ENCODE results near the gene MICAL3. TPM values are rescaled to one million over a fixed set of nuclear protein-coding genes. Genes with fewer than 3 reads are reported as not detected.

MICAL3 gene
- total and polyA plus RNA-seq, 2 of the 8 experiments (the other 6 are each of a cell fraction or from before 2014, with no cell fraction given) = 8.3 to 41.8 TPM

DNA sequence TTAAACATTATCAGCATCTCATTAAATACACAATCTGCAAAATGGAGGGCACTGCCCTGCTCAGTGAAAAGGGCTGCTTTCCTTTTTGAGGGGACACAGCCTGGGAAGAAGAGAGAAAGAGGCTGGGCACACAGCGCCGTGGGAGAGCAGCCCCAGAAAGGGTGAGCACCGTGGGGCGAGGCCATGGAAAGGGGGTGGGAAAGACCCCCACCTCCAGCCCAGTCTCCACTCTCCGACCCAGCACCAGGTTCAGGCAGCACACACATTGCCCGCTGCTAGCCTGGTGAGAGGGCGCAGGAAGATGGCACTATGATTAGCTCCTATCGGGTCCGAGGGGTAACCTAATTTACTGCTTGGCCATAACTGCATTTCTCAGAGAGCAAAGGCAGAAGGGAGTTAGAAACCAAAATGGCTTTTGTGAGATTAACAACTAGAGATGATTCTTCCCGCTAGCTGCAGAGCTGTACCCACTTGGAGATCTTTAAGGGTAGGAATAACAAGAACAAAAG is 146.1 kb downstream of the MICAL3 start:
- no peaks in the 10 kb centered on the region for H3K79me2 ChIP-seq (ENCODE audit: control insufficient read depth in 1 of 2, insufficient read depth in 2 of 2, low read length in 2 of 2)
- H3K27me3 ChIP-seq (replicated peaks in 1 of 4; ENCODE audit: control insufficient read depth in 3 of 4, extremely low read depth in 1 of 4, insufficient read depth in 3 of 4, low read length in 3 of 4) = peaks cover 11 to 73% (median 60%) of the 10 kb centered on the region in 4 experiments
- no peak overlapping the region for H2BK120ac ChIP-seq (replicated peaks; ENCODE audit: low read depth, low read length)
- H2BK12ac ChIP-seq (ENCODE audit: low read depth, low read length) = no peak overlapping the region
- no peak overlapping the region for H2BK20ac ChIP-seq (ENCODE audit: low read length)
- no peak overlapping the region for H2AFZ ChIP-seq (ENCODE audit: low read length)
- no peak overlapping the region for H4K91ac ChIP-seq (replicated peaks; ENCODE audit: insufficient read length, low read length)
- no peaks in the 10 kb centered on the region for H3K79me1 ChIP-seq (ENCODE audit: low read depth, low read length)
- H3K23me2 ChIP-seq (ENCODE audit: low read depth, low read length) = peaks cover 10% of the 10 kb centered on the region; the same call in 1 of the 2 replicates
- no peak overlapping the region for H4K5ac ChIP-seq (ENCODE audit: insufficient read length, low read depth, low read length)
- POLR2A ChIA-PET (ENCODE audit: partially characterized antibody) = no interaction called here
- no peaks in the 10 kb centered on the region for H3K4me1 ChIP-seq (replicated peaks in 1 of 4; ENCODE audit: control insufficient read depth in 3 of 4, insufficient read depth in 4 of 4, low read length in 3 of 4)
- no peak overlapping the region for H2BK15ac ChIP-seq (ENCODE audit: low read length)
- no peak overlapping the region for H3K4ac ChIP-seq (replicated peaks; ENCODE audit: insufficient read length, low read depth, low read length)
- H4K20me1 ChIP-seq (replicated peaks in 1 of 2; ENCODE audit: control insufficient read depth in 1 of 2, insufficient read depth in 2 of 2, low read length in 2 of 2) = peaks cover 14 to 44% of the 10 kb centered on the region in 2 experiments
- peaks cover 0 to 3% (median 0%) of the 10 kb centered on the region in 4 experiments; a peak in 3 of 8 replicates for H3K36me3 ChIP-seq (ENCODE audit: control insufficient read depth in 2 of 4, insufficient read depth in 4 of 4, low read length in 3 of 4)
- H4K8ac ChIP-seq (ENCODE audit: extremely low read depth, insufficient read depth, low read length) = no peak overlapping the region
- no peak overlapping the region for H3K4me3 ChIP-seq (ENCODE audit: extremely low read depth in 1 of 4, insufficient read depth in 2 of 4, low read depth in 3 of 4, low read length in 4 of 4)
- CTCF ChIA-PET (ENCODE audit: partially characterized antibody) = interaction anchor here (1.0 to 2.1 kb wide), 2 partner anchors 12 to 48 kb away, joined by 4 to 7 read pairs; no protein-coding TSS in a partner anchor
- no peak overlapping the region for H3K18ac ChIP-seq (ENCODE audit: extremely low read depth, low read length)
- no peak overlapping the region for H3K9ac ChIP-seq (replicated peaks in 1 of 4; ENCODE audit: extremely low read depth in 1 of 4, low read depth in 3 of 4, low read length in 3 of 4)
- 94% methylated on average over 10 of the region's 10 CpGs; no CpG with 5 or more reads in 1 of the 2 experiments for WGBS, 2 experiments (ENCODE audit: extremely low coverage in 1 of 2, insufficient coverage in 1 of 2, insufficient read length in 1 of 2, insufficient replicate concordance in 2 of 2, low coverage in 1 of 2, low lambda C conversion rate in 2 of 2, missing lambda C conversion rate in 1 of 2)
- H2AK5ac ChIP-seq (ENCODE audit: low read depth, low read length) = no peak overlapping the region
- H3K9me3 ChIP-seq (ENCODE audit: insufficient read depth in 2 of 2, low read depth in 1 of 2, low read length in 1 of 2) = no peaks in the 10 kb centered on the region; a peak in 1 of 4 replicates
- H3K27ac ChIP-seq (ENCODE audit: low read depth, low read length) = no peak overlapping the region
- no peak overlapping the region for H3K56ac ChIP-seq (replicated peaks; ENCODE audit: insufficient read length, low read depth, low read length)
- no peak overlapping the region for H2BK5ac ChIP-seq (ENCODE audit: low read depth, low read length)
- H3K14ac ChIP-seq (ENCODE audit: insufficient read length) = no peak overlapping the region
- no peak for DNase-seq (ENCODE audit: low read depth in 1 of 2, low spot score in 2 of 2)
- no peak for FAIRE-seq
- H3K4me2 ChIP-seq (ENCODE audit: insufficient read depth in 1 of 2, low read depth in 2 of 2, low read length in 2 of 2) = no peak overlapping the region
- H3K23ac ChIP-seq (ENCODE audit: insufficient read length) = no peak overlapping the region
- TF ChIP-seq JUN (IDR thresholded peaks at IDR 0.05; ENCODE audit: low read depth, low read length) = no peak
- TF ChIP-seq HDAC2 (IDR thresholded peaks at IDR 0.05; ENCODE audit: borderline replicate concordance in 1 of 2, low read depth in 2 of 2, low read length in 2 of 2) = no peak
- TF ChIP-seq SAP30 (IDR thresholded peaks at IDR 0.05; ENCODE audit: insufficient read depth, insufficient replicate concordance, low read length) = no peak
- TF ChIP-seq ASH2L (IDR thresholded peaks at IDR 0.05; ENCODE audit: low read length) = no peak
- no peak for TF ChIP-seq CHD2 (IDR thresholded peaks at IDR 0.05; ENCODE audit: low read length)
- no peak for TF ChIP-seq SP4 (IDR thresholded peaks at IDR 0.05; ENCODE audit: low read length)
- TF ChIP-seq HDAC6 (IDR thresholded peaks at IDR 0.05; ENCODE audit: low read depth, low read length) = no peak
- no peak for TF ChIP-seq RFX5 (IDR thresholded peaks at IDR 0.05; ENCODE audit: borderline replicate concordance, low read depth, low read length)
- TF ChIP-seq TAF1 (IDR thresholded peaks at IDR 0.05; ENCODE audit: low read depth, low read length) = no peak
- no peak for TF ChIP-seq SIRT6 (IDR thresholded peaks at IDR 0.05; ENCODE audit: low read length)
- TF ChIP-seq EZH2 (IDR thresholded peaks at IDR 0.05; ENCODE audit: low read depth, low read length, severe bottlenecking) = no peak
- TF ChIP-seq YY1 (IDR thresholded peaks at IDR 0.05; ENCODE audit: low read depth, low read length) = no peak
- no peak for TF ChIP-seq SP2 (IDR thresholded peaks at IDR 0.05; ENCODE audit: low read length)
- TF ChIP-seq MAX (IDR thresholded peaks at IDR 0.05) = no peak
- no peak for TF ChIP-seq SRF (IDR thresholded peaks at IDR 0.05; ENCODE audit: low read depth, low read length)
